ENCODE results near the gene FAT1.

GRCh38 chr4:186619088-186619487 is 104.6 kb downstream of the FAT1 start:
- no peak for TF ChIP-seq CTCF (IDR thresholded peaks at IDR 0.05; ENCODE audit: poor library complexity, severe bottlenecking)
- TF ChIP-seq RAD21 (conservative IDR thresholded peaks at IDR 0.05) = no peak
- TF ChIP-seq POLR2AphosphoS5 (IDR thresholded peaks at IDR 0.05) = no peak
- no peak for TF ChIP-seq EZH2 (IDR thresholded peaks at IDR 0.05; ENCODE audit: borderline replicate concordance, insufficient read depth, low read length, poor library complexity, severe bottlenecking)
- TF ChIP-seq SMC3 (conservative IDR thresholded peaks at IDR 0.05; ENCODE audit: poor library complexity) = no peak
- no peak for TF ChIP-seq EP300 (conservative IDR thresholded peaks at IDR 0.05; ENCODE audit: poor library complexity, severe bottlenecking)

Measured in neural cell (in vitro differentiated cells).